ENCODE data around the gene EPHB2.

The EPHB2 gene

GRCh38 chr1:22794647-22795365 lies 84.2 kb downstream of the EPHB2 start:
- no peak for TF ChIP-seq CTCF (IDR thresholded peaks at IDR 0.05; ENCODE audit: low read depth, low read length)
- H3K9me3 ChIP-seq (ENCODE audit: severe bottlenecking): no peaks in the 10 kb centered on the region
- H3K4me3 ChIP-seq (ENCODE audit: low read depth, low read length): no peak overlapping the region
- DNase-seq: peak; percentile 34
- H3K36me3 ChIP-seq: no peaks in the 10 kb centered on the region
- H3K27me3 ChIP-seq (ENCODE audit: insufficient read depth, low read depth, severe bottlenecking): no peaks in the 10 kb centered on the region
- no peak overlapping the region; the same call in 1 of the 2 replicates for H3K27ac ChIP-seq

GRCh38 chr1:22795366-22795714 lies 84.7 kb downstream of the EPHB2 start:
- TF ChIP-seq CTCF (IDR thresholded peaks at IDR 0.05; ENCODE audit: low read depth, low read length): no peak
- H3K36me3 ChIP-seq: no peaks in the 10 kb centered on the region; the same call in 1 of the 2 replicates
- H3K27ac ChIP-seq: no peak overlapping the region
- no peaks in the 10 kb centered on the region for H3K9me3 ChIP-seq (ENCODE audit: severe bottlenecking)
- H3K4me3 ChIP-seq (ENCODE audit: low read depth, low read length): no peak overlapping the region
- H3K27me3 ChIP-seq (ENCODE audit: insufficient read depth, low read depth, severe bottlenecking): no peaks in the 10 kb centered on the region
- no peak for DNase-seq

DNA sequence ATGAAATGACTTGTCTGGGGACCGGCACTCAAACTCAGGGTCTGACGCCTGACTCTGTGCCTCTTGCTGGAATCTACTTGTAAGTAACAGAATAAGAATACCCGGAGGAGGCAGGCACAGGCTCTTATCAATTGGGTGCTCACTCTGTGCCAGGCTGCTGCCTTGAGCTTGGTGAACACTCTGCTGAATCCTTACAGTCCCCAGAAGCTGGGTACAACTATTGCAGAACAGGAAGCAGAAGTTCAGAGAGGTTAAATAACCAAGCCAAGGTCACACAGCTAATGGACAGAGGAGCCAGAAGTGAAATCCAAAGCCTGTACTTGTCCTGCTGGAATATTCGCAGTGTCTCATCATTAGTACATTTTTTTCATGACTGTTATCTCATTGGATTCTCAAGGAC lies 86.0 kb downstream of the EPHB2 start:
- Histone ChIP-seq H3K36me3 (no peaks in the 10 kb centered on the region; the same call in 1 of the 2 replicates), H3K9me3 (ENCODE audit: severe bottlenecking) (no peaks in the 10 kb centered on the region), H3K27me3 (ENCODE audit: insufficient read depth, low read depth, severe bottlenecking) (no peaks in the 10 kb centered on the region), H3K4me3 (ENCODE audit: low read depth, low read length) (no peak overlapping the region), H3K27ac (no peak overlapping the region)
- DNase-seq: no peak
- no peak for TF ChIP-seq CTCF (IDR thresholded peaks at IDR 0.05; ENCODE audit: low read depth, low read length)

DNA sequence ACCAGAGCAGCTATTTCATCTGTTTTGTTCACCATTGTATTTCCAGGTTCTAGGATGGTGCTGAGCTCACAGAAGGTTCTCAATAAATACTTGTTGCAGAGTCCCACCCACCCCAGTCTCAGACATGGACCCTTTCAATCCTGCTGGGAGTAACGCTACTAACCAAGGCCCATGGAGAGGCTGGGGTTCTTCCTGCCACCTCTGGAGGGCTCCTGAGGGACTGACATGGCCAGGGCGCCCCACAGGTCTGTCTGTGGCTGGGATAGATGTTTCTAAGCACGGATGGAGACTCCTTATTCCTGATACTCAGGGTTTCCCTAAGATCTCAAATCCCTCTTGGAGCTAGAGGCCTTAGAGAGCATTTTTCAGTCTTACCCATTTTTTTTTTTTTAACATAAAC lies 87.4 kb downstream of the EPHB2 start:
- Histone ChIP-seq H3K27me3 (ENCODE audit: insufficient read depth, low read depth, severe bottlenecking) (no peaks in the 10 kb centered on the region), H3K36me3 (no peaks in the 10 kb centered on the region; the same call in 1 of the 2 replicates), H3K27ac (no peak overlapping the region), H3K4me3 (ENCODE audit: low read depth, low read length) (no peak overlapping the region), H3K9me3 (ENCODE audit: severe bottlenecking) (no peaks in the 10 kb centered on the region)
- DNase-seq: no peak
- peak; percentile 23; the same call in 1 of the 2 replicates for TF ChIP-seq CTCF (IDR thresholded peaks at IDR 0.05; ENCODE audit: low read depth, low read length)

GRCh38 chr1:22799971-22800370 lies 89.3 kb downstream of the EPHB2 start:
- Histone ChIP-seq H3K36me3 (no peaks in the 10 kb centered on the region; the same call in 1 of the 2 replicates), H3K27ac (no peak overlapping the region; the same call in none of the 2 replicates), H3K9me3 (ENCODE audit: severe bottlenecking) (no peaks in the 10 kb centered on the region), H3K27me3 (ENCODE audit: insufficient read depth, low read depth, severe bottlenecking) (no peaks in the 10 kb centered on the region), H3K4me3 (ENCODE audit: low read depth, low read length) (no peak overlapping the region)
- peak; percentile 66 for DNase-seq
- TF ChIP-seq CTCF (IDR thresholded peaks at IDR 0.05; ENCODE audit: low read depth, low read length): no peak

DNA sequence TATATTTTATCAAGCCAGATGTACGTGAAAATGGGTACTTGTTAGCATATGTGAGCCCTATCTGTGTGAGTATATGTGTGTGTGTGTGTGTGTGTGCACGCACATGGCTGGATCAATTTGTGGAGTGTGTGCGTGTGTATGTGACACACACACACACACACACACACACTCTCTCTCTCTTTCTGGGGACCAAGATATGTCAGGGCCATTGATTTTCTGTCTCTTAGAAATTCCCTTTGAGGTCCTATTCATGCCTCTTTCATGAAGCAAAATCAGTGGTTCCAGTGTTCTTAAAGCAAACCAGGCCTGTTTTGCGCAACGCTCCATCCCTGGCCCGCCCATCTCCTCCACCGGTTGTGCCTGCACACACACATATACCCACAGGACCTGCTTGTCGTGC lies 90.0 kb downstream of the EPHB2 start:
- Histone ChIP-seq H3K4me3 (ENCODE audit: low read depth, low read length) (no peak overlapping the region), H3K27me3 (ENCODE audit: insufficient read depth, low read depth, severe bottlenecking) (no peaks in the 10 kb centered on the region), H3K36me3 (no peaks in the 10 kb centered on the region; the same call in 1 of the 2 replicates), H3K27ac (peak overlapping the region; percentile 95), H3K9me3 (ENCODE audit: severe bottlenecking) (no peaks in the 10 kb centered on the region)
- no peak for DNase-seq
- no peak for TF ChIP-seq CTCF (IDR thresholded peaks at IDR 0.05; ENCODE audit: low read depth, low read length)
